Measurements from ENCODE around the gene TMEM184C.

TMEM184C gene

GRCh38 chr4:147587041-147587440 is 30.2 kb upstream of the TMEM184C start:
- no peak overlapping the region for H3K4me3 ChIP-seq (ENCODE audit: low read depth, low read length, poor library complexity, severe bottlenecking)
- H3K9me3 ChIP-seq (ENCODE audit: low read length) = no peaks in the 10 kb centered on the region
- H3K4me1 ChIP-seq (ENCODE audit: insufficient read depth, low read length, severe bottlenecking) = no peaks in the 10 kb centered on the region
- TF ChIP-seq, protein P1, sequence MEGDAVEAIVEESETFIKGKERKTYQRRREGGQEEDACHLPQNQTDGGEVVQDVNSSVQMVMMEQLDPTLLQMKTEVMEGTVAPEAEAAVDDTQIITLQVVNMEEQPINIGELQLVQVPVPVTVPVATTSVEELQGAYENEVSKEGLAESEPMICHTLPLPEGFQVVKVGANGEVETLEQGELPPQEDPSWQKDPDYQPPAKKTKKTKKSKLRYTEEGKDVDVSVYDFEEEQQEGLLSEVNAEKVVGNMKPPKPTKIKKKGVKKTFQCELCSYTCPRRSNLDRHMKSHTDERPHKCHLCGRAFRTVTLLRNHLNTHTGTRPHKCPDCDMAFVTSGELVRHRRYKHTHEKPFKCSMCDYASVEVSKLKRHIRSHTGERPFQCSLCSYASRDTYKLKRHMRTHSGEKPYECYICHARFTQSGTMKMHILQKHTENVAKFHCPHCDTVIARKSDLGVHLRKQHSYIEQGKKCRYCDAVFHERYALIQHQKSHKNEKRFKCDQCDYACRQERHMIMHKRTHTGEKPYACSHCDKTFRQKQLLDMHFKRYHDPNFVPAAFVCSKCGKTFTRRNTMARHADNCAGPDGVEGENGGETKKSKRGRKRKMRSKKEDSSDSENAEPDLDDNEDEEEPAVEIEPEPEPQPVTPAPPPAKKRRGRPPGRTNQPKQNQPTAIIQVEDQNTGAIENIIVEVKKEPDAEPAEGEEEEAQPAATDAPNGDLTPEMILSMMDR (IDR thresholded peaks at IDR 0.05; ENCODE audit: low read length) = no peak
- no peak for TF ChIP-seq EZH2 (IDR thresholded peaks at IDR 0.05; ENCODE audit: borderline replicate concordance, low read length)
- H3K9ac ChIP-seq (ENCODE audit: low read length) = no peak overlapping the region
- H3F3A ChIP-seq (ENCODE audit: insufficient read depth, low read length) = no peaks in the 10 kb centered on the region
- no peak overlapping the region for H2AFZ ChIP-seq (ENCODE audit: low read length)
- H3K79me2 ChIP-seq (ENCODE audit: insufficient read depth, low read length) = no peaks in the 10 kb centered on the region
- no peaks in the 10 kb centered on the region for H4K20me1 ChIP-seq (ENCODE audit: insufficient read depth, low read length)
- H3K4me2 ChIP-seq (ENCODE audit: low read length) = no peak overlapping the region
- no peaks in the 10 kb centered on the region for H3K36me3 ChIP-seq (ENCODE audit: insufficient read depth, low read length)
- H3K9me2 ChIP-seq (ENCODE audit: low read depth, low read length) = no peaks in the 10 kb centered on the region
- no peaks in the 10 kb centered on the region for H3K27me3 ChIP-seq (ENCODE audit: insufficient read depth, low read length)
- H3K27ac ChIP-seq (ENCODE audit: low read depth, low read length, poor library complexity, severe bottlenecking) = no peak overlapping the region

- H3K4me2 ChIP-seq (ENCODE audit: low read length) = no peak overlapping the region
- no peak overlapping the region for H2AFZ ChIP-seq (ENCODE audit: low read length)
- no peaks in the 10 kb centered on the region for H3K4me1 ChIP-seq (ENCODE audit: insufficient read depth, low read length, severe bottlenecking)
- H3K9me3 ChIP-seq (ENCODE audit: low read length) = no peaks in the 10 kb centered on the region
- H3F3A ChIP-seq (ENCODE audit: insufficient read depth, low read length) = no peaks in the 10 kb centered on the region
- H4K20me1 ChIP-seq (ENCODE audit: insufficient read depth, low read length) = no peaks in the 10 kb centered on the region
- H3K36me3 ChIP-seq (ENCODE audit: insufficient read depth, low read length) = no peaks in the 10 kb centered on the region
- no peaks in the 10 kb centered on the region for H3K27me3 ChIP-seq (ENCODE audit: insufficient read depth, low read length)
- no peak for TF ChIP-seq EZH2 (IDR thresholded peaks at IDR 0.05; ENCODE audit: borderline replicate concordance, low read length)
- TF ChIP-seq, protein P1 (IDR thresholded peaks at IDR 0.05; ENCODE audit: low read length) = no peak
- no peak overlapping the region for H3K27ac ChIP-seq (ENCODE audit: low read depth, low read length, poor library complexity, severe bottlenecking)
- H3K9me2 ChIP-seq (ENCODE audit: low read depth, low read length) = no peaks in the 10 kb centered on the region
- H3K9ac ChIP-seq (ENCODE audit: low read length) = no peak overlapping the region
- no peak overlapping the region for H3K4me3 ChIP-seq (ENCODE audit: low read depth, low read length, poor library complexity, severe bottlenecking)
- H3K79me2 ChIP-seq (ENCODE audit: insufficient read depth, low read length) = no peaks in the 10 kb centered on the region
These were observed 27.6 kb upstream of the TMEM184C start for GRCh38 chr4:147589586-147589985.

DNA sequence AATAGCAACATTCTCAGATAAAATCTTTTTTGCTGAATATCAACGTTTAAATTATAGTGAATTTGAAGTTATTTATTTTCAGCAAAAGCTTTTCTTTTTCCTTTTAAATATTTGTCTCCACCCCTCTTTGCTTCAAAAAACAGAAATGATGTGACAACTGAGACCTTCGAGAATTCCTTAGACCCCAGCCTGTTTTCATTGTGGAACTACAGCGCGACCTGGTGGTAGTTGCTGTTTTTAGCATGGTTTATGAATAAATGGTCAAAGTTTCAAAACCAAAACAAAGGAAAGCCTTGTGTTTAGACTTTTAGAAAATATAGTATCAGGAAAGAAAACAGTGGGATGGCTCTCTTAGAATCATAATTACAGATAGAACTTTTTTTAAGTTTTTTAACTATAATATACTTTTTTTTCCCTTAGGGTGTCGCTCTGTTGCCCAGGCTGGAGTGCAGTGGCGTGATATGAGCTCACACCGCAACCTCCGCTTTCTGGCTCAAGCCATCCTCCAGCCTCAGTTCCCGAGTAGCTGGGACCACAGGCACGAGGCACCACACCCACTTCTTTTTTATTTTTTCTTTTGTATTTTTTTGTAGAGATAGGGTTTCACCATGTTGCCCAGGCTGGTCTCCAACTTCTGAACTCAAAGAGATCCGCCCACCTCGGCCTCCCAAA is 26.8 kb upstream of the TMEM184C start:
- TF ChIP-seq, protein P1 (IDR thresholded peaks at IDR 0.05; ENCODE audit: low read length) = peak; percentile 70
- no peak for TF ChIP-seq EZH2 (IDR thresholded peaks at IDR 0.05; ENCODE audit: borderline replicate concordance, low read length)
- Histone ChIP-seq H3K9me2 (ENCODE audit: low read depth, low read length) (no peaks in the 10 kb centered on the region), H3K36me3 (ENCODE audit: insufficient read depth, low read length) (no peaks in the 10 kb centered on the region), H3K27ac (ENCODE audit: low read depth, low read length, poor library complexity, severe bottlenecking) (no peak overlapping the region), H2AFZ (ENCODE audit: low read length) (no peak overlapping the region), H3K9me3 (ENCODE audit: low read length) (no peaks in the 10 kb centered on the region), H3K27me3 (ENCODE audit: insufficient read depth, low read length) (no peaks in the 10 kb centered on the region), H3K4me3 (ENCODE audit: low read depth, low read length, poor library complexity, severe bottlenecking) (no peak overlapping the region), H3K79me2 (ENCODE audit: insufficient read depth, low read length) (no peaks in the 10 kb centered on the region), H3K4me2 (ENCODE audit: low read length) (no peak overlapping the region), H3K4me1 (ENCODE audit: insufficient read depth, low read length, severe bottlenecking) (no peaks in the 10 kb centered on the region), H3F3A (ENCODE audit: insufficient read depth, low read length) (no peaks in the 10 kb centered on the region), H4K20me1 (ENCODE audit: insufficient read depth, low read length) (no peaks in the 10 kb centered on the region), H3K9ac (ENCODE audit: low read length) (no peak overlapping the region)

Measured in OCI-LY1 (cell line).